Measurements from ENCODE around the gene PLXNB3.

PLXNB3 gene

DNA sequence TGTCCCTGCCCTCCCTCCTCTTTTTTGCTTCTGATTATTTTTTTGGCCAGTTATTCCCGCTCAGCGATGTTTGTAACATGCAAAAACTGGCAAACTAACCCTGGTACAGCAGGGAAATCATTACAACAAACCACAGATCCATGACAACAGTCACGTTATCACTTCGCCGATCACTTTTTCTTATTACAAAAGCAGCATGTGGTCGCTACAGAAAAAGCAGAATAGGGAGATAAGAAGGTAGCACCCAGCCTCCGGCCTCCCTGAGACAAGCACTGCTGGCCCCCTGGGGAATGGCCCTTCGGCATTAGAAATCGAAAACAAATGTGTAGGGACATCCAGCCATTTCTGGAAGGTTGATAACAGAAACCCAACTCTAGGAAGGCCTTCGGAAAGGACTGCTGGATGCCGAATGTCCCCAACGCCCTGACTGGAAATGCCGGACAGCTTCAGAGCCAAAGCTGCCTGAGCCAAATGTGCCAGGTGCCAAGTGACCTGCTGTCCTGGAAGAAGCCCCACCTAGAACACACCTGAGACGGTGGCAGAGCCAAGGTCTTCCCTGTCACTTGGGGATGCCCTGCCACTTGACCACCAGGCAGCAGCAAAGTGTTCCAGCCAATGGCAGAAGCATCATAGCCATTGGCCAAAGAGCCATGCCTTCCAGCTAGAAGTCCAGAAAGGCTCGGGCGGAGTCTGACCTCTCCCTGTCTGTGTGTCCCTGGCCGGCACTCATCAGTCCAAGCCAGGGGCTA is 27.2 kb downstream of the PLXNB3 start:
- TF ChIP-seq POLR2A (IDR thresholded peaks at IDR 0.05; ENCODE audit: extremely low read depth, insufficient read length): no peak
- TF ChIP-seq, protein P1, sequence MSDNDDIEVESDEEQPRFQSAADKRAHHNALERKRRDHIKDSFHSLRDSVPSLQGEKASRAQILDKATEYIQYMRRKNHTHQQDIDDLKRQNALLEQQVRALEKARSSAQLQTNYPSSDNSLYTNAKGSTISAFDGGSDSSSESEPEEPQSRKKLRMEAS (IDR thresholded peaks at IDR 0.05; ENCODE audit: low read depth, low read length): no peak
- no peak overlapping the region for H3K4me3 ChIP-seq (ENCODE audit: low read depth, low read length)
- peak; percentile 60 for DNase-seq (ENCODE audit: low read depth)

DNA sequence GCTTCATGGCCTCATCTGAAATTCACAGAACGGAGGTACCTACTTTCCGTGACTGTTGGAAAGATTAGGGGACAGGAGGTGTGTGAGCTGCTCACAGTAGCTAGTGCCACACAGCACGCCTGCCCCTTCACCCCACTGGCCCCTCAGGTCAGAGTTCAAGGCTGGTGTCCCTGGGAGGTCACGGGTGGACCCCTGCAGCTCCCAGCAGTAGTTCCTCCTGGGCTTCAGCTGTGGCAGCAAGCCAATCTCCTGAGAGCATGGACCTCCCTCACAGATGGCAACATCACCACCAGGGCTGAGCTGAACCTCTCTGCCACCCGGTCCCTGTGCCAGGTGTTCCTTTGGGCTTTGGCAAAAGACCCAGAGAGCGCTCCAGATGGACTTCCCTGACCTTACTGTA is 28.3 kb downstream of the PLXNB3 start:
- no peak for DNase-seq (ENCODE audit: low read depth)
- TF ChIP-seq MYC (IDR thresholded peaks at IDR 0.05; ENCODE audit: low read depth, low read length) (no peak), POLR2A (IDR thresholded peaks at IDR 0.05; ENCODE audit: extremely low read depth, insufficient read length) (no peak)
- TF ChIP-seq, protein P1 (IDR thresholded peaks at IDR 0.05; ENCODE audit: low read depth, low read length): no peak
- TF ChIP-seq, protein P2, sequence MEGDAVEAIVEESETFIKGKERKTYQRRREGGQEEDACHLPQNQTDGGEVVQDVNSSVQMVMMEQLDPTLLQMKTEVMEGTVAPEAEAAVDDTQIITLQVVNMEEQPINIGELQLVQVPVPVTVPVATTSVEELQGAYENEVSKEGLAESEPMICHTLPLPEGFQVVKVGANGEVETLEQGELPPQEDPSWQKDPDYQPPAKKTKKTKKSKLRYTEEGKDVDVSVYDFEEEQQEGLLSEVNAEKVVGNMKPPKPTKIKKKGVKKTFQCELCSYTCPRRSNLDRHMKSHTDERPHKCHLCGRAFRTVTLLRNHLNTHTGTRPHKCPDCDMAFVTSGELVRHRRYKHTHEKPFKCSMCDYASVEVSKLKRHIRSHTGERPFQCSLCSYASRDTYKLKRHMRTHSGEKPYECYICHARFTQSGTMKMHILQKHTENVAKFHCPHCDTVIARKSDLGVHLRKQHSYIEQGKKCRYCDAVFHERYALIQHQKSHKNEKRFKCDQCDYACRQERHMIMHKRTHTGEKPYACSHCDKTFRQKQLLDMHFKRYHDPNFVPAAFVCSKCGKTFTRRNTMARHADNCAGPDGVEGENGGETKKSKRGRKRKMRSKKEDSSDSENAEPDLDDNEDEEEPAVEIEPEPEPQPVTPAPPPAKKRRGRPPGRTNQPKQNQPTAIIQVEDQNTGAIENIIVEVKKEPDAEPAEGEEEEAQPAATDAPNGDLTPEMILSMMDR (IDR thresholded peaks at IDR 0.05; ENCODE audit: low read depth, low read length): no peak
- H3K4me3 ChIP-seq (ENCODE audit: low read depth, low read length): no peak overlapping the region

DNA sequence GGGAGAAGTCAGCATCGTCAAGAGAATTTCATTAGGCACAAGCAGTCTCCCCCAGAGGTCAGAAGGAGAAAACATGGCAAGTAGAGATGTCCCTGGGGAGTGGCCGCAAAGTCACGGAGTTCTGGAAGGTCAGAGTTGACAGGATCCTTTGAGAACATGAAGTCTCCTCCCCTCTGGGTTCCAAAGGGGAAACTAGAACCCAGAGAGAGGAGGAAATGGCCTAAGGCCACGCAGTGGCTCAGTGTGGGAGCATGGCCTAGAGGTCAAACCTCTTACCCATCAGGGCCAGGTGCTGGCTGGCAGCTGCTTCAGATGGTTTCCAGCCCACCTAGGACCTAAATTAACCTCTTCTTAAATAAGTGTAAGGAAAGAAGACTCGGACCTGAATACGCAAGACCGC is 29.2 kb downstream of the PLXNB3 start:
- DNase-seq (ENCODE audit: low read depth): peak; percentile 51
- peak overlapping the region; percentile 82 for H3K4me3 ChIP-seq (ENCODE audit: low read depth, low read length)
- TF ChIP-seq POLR2A (IDR thresholded peaks at IDR 0.05; ENCODE audit: extremely low read depth, insufficient read length): no peak
- TF ChIP-seq, protein P2 (IDR thresholded peaks at IDR 0.05; ENCODE audit: low read depth, low read length): no peak

DNA sequence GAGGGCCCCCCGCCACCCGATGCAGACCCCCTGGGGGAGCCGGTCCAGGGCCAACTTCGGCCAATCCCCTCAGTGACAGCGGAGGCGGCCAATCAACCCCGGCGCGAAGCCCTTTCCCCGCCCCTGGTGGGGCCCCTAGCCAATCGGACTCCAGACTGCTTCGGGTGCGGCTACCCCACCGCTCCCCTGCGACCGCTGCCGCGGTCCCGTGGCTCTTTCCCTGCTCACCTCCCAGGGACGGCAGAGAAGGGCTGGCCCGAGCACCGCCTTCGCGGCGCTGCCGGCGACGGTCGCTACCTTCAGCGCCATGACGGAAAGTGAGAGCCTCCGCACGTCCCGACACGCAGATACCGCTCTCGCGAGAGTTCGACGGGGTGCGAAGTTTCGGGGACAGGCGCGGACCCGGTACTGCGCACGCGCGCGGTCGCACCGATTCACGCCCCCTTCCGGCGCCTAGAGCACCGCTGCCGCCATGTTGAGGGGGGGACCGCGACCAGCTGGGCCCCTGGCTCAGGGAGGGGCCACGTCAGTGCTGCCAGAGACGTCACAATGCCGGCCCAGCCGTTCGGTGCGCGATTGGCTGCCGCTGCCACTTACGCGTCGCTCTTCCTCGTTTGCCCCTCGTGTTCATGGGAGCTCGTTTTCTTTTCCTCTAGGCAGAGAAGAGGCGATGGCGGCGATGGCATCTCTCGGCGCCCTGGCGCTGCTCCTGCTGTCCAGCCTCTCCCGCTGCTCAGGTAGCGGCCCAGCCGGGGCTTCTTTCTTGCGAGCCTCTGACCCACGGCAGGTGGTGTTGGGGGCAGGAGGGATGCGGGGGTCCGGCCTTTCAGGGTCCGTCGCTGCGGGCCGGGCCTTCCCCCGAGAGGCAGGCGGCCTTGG is 30.2 kb downstream of the PLXNB3 start, which contains the start of the genes IDH3G and SSR4:
IDH3G (minus strand) TSS at position 358 of the 879 bp plus-strand sequence; CDS start at position 309, 49 bp downstream.
SSR4 (plus strand) TSS at position 651 of the 879 bp plus-strand sequence; CDS start at position 671, 20 bp downstream.
- peak within 1 kb of the TSS; percentile 82 for H3K4me3 ChIP-seq (ENCODE audit: low read depth, low read length)
- TF ChIP-seq, protein P2 (IDR thresholded peaks at IDR 0.05; ENCODE audit: low read depth, low read length): no peak
- TF ChIP-seq POLR2A (IDR thresholded peaks at IDR 0.05; ENCODE audit: extremely low read depth, insufficient read length) (peak; percentile 40), MYC (IDR thresholded peaks at IDR 0.05; ENCODE audit: low read depth, low read length) (peak; percentile 76)
- TF ChIP-seq, protein P1 (IDR thresholded peaks at IDR 0.05; ENCODE audit: low read depth, low read length): peak; percentile 88
- peak; percentile 96 for DNase-seq (ENCODE audit: low read depth)

DNA sequence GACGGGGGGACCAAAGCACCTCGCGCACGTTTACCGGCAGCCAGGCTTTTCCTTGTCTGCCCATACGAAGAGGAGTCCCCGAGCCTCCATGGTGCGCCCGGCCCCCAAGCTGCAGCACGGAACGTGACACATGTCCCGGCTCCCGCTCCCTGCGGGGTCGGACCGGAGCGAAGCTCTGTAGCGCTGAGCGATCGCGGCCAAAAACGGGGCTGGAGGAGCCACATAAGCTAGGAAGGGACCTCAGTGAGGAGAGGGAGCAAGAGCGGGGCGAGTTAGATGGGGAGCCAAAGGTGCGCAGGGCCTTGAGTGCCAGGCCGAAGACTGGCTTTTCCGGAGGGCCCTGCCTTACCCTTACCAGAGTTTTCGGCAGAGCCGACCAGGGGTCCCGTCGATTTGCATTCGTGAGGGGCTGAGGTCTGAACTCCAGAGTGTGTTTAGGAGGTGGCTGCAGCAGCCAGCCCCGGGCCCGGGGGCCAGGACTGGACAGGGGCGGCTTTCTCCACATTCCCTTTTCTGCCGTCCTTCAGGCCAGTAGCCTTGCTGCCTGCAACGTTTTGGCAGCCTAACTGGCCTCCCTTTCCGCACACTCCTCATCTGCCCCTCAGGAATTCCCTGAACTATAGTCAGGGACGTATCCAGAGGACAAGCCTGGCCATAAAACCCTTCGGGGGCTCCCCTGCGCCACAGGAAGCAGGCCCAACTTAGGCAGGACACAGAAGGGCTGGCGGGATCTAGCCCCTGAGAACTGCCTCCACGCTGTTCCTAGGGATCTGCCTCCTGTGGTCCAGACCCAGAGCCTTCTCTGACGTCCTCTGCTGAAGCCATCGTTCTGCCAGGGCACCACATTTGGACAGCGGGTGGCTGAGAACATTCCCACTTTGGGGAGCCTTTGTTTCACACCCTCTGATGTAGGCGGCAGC is 31.1 kb downstream of the PLXNB3 start:
- TF ChIP-seq, protein P2 (IDR thresholded peaks at IDR 0.05; ENCODE audit: low read depth, low read length): no peak
- TF ChIP-seq MYC (IDR thresholded peaks at IDR 0.05; ENCODE audit: low read depth, low read length) (no peak), POLR2A (IDR thresholded peaks at IDR 0.05; ENCODE audit: extremely low read depth, insufficient read length) (no peak)
- TF ChIP-seq, protein P1 (IDR thresholded peaks at IDR 0.05; ENCODE audit: low read depth, low read length): no peak
- DNase-seq (ENCODE audit: low read depth): no peak
- peak overlapping the region; percentile 77 for H3K4me3 ChIP-seq (ENCODE audit: low read depth, low read length)
